SK-N-MC (cell line): ENCODE data around the gene ZDHHC14.

ENCODE experiments used
- DNase-seq: peaks from one replicate; pipeline ENCODE4 v3.0.0-alpha.2; 2011; ENCODE audit warnings: low read depth, low spot score
- H3K27ac ChIP-seq: fragments of 200-600 bp; sonication (generic); 2 replicates; pipeline ENCODE4 v1.5.1; 2016; ENCODE audit warnings: mixed run types
- H3K36me3 ChIP-seq: fragments of 200-600 bp; sonication (generic); 2 replicates; pipeline ENCODE4 v1.6.1; 2017; ENCODE audit warnings: antibody characterized with exemption, low read length, mixed read lengths; ENCODE audit not compliant: insufficient read depth
- H3K4me3 ChIP-seq: fragments of 200-600 bp; sonication (generic); 2 replicates; pipeline ENCODE4 v1.5.1; 2016
- H3K9ac ChIP-seq: fragments of 200-600 bp; sonication (generic); 2 replicates; pipeline ENCODE4 v1.8.0; 2017; ENCODE audit warnings: mixed run types, mixed read lengths; ENCODE audit not compliant: insufficient read length
- H3K9me3 ChIP-seq: fragments of 200-600 bp; sonication (generic); 2 replicates; pipeline ENCODE4 v1.6.1; 2017; ENCODE audit warnings: low read depth, mild to moderate bottlenecking, antibody characterized with exemption, low read length, moderate library complexity, mixed read lengths
- EZH2 ChIP-seq: fragments of 200-600 bp; sonication (generic); IDR thresholded peaks from one replicate; pipeline ENCODE4 v1.6.1; 2017; ENCODE audit warnings: antibody characterized with exemption
- FOXP2 ChIP-seq: optimal IDR thresholded peaks from 2 replicates; pipeline ENCODE3; 2011; ENCODE audit warnings: mild to moderate bottlenecking, moderate library complexity; ENCODE audit not compliant: insufficient read depth; ENCODE audit errors: extremely low read length, control extremely low read depth
- POLR2AphosphoS5 ChIP-seq: IDR thresholded peaks from 2 replicates; pipeline ENCODE4 v1.6.1; 2012; ENCODE audit warnings: mild to moderate bottlenecking, low read depth, low read length, borderline replicate concordance

The ZDHHC14 gene

DNA sequence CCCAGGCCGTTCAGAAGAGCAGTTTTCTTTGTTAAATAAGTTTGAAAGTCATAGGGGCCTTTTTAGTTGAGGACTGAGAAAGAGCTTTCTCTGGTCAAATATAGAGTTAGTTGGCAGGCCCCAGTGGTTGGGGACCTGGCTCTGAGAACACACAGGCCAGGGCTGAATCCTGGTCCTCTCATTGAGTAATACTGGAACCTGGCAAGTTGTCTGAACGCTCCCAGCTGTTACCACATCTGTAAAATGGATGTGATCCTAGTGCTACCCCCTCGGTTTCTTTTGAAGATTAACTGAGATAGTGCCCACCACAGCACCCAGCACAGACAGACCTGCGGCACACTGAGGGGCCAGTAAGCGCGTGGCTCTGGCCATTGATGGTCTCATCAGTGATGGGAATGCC, 215.5 kb downstream of the ZDHHC14 start:
- no peak overlapping the region for H3K9ac ChIP-seq
- H3K27ac ChIP-seq, result no peak overlapping the region
- H3K4me3 ChIP-seq, result no peak overlapping the region
- DNase-seq, result no peak
- TF ChIP-seq FOXP2, result no peak
- TF ChIP-seq POLR2AphosphoS5, result no peak
- no peak for TF ChIP-seq EZH2
- no peaks in the 10 kb centered on the region for H3K9me3 ChIP-seq
- H3K36me3 ChIP-seq, result no peaks in the 10 kb centered on the region

DNA sequence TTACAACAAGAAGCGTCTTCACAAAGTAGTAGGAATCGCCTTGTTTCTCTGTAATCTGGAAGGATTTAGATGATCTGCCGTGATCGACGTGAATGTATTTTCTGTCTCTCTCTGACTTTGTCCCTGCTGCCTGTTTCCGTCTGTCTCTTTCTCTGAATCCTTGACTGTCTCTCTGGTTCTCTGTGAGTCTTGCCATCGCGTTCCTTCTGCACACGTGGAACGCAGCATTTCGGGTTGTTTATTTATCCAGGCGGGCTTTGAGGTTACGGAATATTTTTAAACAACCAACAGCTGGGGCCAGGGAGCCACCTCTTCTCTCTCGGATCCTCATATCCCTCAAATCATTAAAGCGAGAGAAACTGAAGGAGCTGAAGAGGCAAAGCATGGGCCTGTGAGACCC, 215.9 kb downstream of the ZDHHC14 start:
- no peak for TF ChIP-seq FOXP2
- TF ChIP-seq EZH2, result no peak
- no peak for TF ChIP-seq POLR2AphosphoS5
- Histone ChIP-seq H3K27ac (no peak overlapping the region), H3K4me3 (no peak overlapping the region), H3K9ac (no peak overlapping the region), H3K36me3 (no peaks in the 10 kb centered on the region), H3K9me3 (no peaks in the 10 kb centered on the region)
- no peak for DNase-seq

DNA sequence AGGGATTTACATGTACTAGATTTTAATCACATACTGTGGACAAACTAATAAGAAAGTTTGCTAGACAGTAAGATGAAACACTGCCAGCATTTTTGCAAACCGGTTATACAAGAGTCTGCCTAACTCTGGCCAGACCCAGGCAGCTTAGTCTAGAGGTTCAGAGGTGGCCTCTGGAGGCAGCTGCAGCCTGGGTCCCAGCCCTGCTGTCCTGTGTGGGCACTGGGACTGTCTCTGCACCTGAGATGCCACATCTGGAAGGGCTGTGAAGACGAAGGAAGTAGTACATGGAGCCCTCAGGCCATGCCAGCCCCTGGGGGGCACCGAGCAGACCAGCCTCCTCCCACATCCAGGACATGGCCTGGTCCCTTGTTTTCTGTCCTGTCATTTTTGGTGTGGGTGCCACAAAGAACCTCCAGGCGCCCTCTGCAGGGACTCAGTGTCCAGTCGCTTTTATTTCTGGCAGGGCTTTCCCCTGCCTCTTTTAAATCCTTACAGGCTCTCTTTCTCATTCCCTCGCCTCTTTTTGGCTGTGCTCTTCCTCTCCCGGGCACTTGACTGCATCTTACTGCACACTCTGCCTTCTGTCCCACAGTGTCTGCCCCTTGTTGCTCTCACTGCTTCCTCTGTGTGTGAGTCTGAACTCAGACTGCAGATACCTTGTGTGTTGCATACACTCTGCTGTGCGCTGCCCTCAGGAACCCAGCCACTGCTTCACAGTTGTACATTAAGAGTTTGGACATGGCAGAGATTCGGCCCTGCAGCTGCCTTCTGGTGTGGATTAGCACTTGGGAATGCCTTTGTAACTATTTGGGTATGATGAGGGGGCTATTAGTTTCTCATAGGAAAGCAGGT, 216.7 kb downstream of the ZDHHC14 start:
- no peak for DNase-seq
- Histone ChIP-seq H3K27ac (no peak overlapping the region), H3K9ac (no peak overlapping the region), H3K9me3 (no peaks in the 10 kb centered on the region), H3K4me3 (no peak overlapping the region), H3K36me3 (no peaks in the 10 kb centered on the region)
- TF ChIP-seq FOXP2 (no peak), POLR2AphosphoS5 (no peak), EZH2 (no peak)

DNA sequence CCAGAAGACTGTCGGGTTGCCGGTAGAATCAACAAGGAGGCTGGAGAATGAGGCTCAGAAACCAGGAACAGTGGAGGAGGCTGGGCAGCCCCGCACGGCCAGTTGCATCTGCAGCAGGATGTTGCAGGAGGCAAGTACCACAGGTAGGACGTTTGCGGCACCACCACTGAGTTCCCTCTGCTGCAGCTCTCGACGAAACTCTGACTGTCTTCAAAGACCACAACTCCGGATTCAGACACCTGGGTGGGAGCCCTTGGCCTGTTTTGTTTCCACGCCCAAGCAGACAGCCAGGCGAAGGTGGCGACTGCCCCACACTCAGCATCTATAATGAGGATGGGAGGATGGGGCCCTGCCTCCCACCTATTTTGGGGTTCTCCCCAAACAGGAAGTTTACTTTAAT, 218.2 kb downstream of the ZDHHC14 start:
- no peak for DNase-seq
- Histone ChIP-seq H3K36me3 (no peaks in the 10 kb centered on the region), H3K9me3 (no peaks in the 10 kb centered on the region), H3K9ac (no peak overlapping the region), H3K27ac (no peak overlapping the region), H3K4me3 (no peak overlapping the region)
- TF ChIP-seq FOXP2 (no peak), POLR2AphosphoS5 (no peak), EZH2 (no peak)

DNA sequence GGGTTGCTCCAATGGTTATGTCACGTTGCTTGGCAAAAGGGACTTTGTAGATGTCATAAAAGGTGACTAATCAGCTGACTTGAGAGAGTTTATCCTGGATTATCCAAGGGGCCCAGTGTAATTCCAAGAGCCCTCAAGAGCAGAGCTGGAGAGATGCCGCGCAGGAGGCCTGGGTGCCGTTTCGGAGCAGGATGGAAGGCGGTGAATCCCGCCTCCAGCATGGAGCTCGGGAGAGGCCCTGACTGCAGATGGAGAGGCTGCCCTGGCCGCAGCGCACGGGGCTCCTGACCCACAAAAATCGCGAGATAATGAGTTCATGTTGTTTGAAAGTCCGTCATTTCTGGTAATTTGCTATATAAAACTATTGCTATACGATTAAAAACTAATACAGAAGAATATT, 219.8 kb downstream of the ZDHHC14 start:
- Histone ChIP-seq H3K4me3 (no peak overlapping the region), H3K36me3 (no peaks in the 10 kb centered on the region), H3K9me3 (no peaks in the 10 kb centered on the region), H3K9ac (no peak overlapping the region), H3K27ac (no peak overlapping the region)
- TF ChIP-seq FOXP2, result no peak
- TF ChIP-seq EZH2, result no peak
- TF ChIP-seq POLR2AphosphoS5, result no peak
- DNase-seq, result no peak

DNA sequence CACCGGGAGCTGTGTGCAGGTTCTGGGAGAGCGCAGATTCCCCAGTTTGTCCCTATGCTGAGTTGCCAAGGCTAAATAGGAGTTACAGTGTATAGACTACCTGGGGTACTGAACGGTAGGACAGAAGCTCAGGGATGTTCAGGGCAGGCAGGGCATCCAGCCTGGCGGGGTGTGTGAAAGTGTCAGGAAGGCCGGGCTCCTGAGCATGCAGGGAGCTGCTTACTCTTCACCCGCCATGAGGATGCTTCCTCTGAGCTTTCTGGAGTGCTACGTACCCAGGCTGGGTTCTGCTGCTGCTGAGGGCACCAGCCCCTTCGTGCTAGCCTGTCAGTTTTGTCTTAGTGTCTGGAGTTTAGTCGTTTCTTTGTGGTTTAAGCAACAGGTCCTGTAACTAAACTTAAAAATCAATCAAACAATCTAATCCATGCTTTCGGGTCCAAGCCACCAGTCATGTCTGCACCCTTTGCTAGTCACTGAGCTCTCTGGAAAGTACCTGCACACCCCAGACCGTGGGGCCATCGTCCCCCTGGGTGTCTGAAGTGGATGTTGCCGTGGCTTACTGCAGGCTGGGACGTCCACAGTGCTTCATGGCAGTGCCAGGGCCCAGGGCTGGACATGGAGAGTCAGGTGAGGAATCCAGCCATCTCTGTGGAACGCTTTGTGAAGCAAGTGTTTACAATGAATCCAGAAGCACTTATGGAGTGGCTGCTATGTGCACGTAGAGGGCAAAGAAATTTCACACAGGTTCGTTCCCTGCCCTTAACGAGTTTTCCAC, 221.7 kb downstream of the ZDHHC14 start:
- no peaks in the 10 kb centered on the region for H3K36me3 ChIP-seq
- H3K27ac ChIP-seq, result no peak overlapping the region
- TF ChIP-seq POLR2AphosphoS5 (no peak), FOXP2 (no peak), EZH2 (no peak)
- no peak overlapping the region for H3K9ac ChIP-seq
- DNase-seq, result no peak
- H3K9me3 ChIP-seq, result no peaks in the 10 kb centered on the region
- no peak overlapping the region for H3K4me3 ChIP-seq

DNA sequence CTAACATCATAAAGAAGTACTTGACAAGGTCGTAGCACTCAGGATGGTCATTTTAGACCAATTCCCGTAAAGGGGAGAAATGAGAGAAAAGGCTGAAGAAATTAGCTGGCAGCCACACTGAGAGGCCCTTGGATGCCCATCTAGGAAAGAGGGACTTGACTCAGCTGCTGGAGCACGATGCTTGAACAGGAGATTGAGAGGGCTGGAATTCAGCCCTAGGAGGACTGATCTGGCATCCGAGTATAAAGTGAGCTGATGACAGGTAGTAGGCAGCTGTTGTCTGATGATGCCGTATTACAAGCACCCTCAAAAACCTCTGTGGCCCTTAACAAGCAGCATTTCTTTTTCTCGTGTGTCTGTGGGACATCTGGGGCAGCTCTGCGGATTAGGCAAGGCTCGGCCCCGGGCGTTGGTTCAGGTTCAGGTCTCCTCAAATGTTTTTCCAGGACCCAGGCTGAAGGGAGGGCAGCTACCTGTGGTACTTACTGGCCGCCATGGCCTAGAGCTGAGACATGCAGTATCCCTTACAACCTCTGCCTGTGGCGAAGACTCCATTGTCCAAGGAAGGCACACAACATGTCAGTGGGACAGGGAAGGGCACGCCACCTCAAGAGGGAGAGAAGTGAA, 222.4 kb downstream of the ZDHHC14 start:
- Histone ChIP-seq H3K36me3 (no peaks in the 10 kb centered on the region), H3K4me3 (no peak overlapping the region), H3K9ac (no peak overlapping the region), H3K27ac (no peak overlapping the region), H3K9me3 (no peaks in the 10 kb centered on the region)
- no peak for DNase-seq
- TF ChIP-seq EZH2 (no peak), FOXP2 (no peak), POLR2AphosphoS5 (no peak)

DNA sequence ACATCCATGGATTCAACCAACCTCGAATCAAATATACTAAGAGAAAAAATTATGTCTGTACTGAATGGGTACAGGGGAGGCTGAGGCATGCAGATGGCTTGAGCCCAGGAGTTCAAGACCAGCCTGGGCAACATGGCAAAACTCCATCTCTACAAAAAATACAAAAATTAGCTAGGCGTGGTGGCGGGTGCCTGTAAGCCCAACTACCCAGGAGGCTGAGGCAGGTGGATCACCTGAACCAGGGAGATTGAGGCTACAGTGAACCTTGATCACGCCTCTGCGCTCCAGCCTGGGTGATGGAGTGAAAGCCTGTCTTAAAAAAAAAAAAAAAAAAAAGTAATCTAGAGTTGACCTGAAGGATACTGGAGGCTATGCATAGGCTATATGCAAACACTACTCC, 223.0 kb downstream of the ZDHHC14 start:
- DNase-seq, result no peak
- Histone ChIP-seq H3K27ac (no peak overlapping the region), H3K36me3 (no peaks in the 10 kb centered on the region)

More for the DNA sequence above, 223.0 kb downstream of the ZDHHC14 start:
- TF ChIP-seq FOXP2 (no peak), POLR2AphosphoS5 (no peak), EZH2 (no peak)
- Histone ChIP-seq H3K9ac (no peak overlapping the region), H3K9me3 (no peaks in the 10 kb centered on the region), H3K4me3 (no peak overlapping the region)
